Endodermal cell (in vitro differentiated cells): ENCODE data around the gene RPL36. TPM values are rescaled to one million over a fixed set of nuclear protein-coding genes. Genes with fewer than 3 reads are reported as not detected.
"Not testable (repeated sequence)": the region's sequence is repeated elsewhere in the genome, so short reads cannot be mapped to it uniquely, and the experiment has no call there.

Experiments
- DNase-seq: peaks from one replicate; pipeline ENCODE4 v3.0.0-alpha.2; 2017
- H3K27ac ChIP-seq: 2 replicates; pipeline ENCODE4 v1.5.1; 2013; ENCODE audit warnings: mild to moderate bottlenecking, low read depth, low read length, moderate library complexity
- H3K27me3 ChIP-seq: 2 replicates; pipeline ENCODE4 v1.6.1; 2013; ENCODE audit warnings: mild to moderate bottlenecking, low read length, moderate library complexity; ENCODE audit not compliant: insufficient read depth, control insufficient read depth, poor library complexity, severe bottlenecking
- H3K36me3 ChIP-seq: 2 replicates; pipeline ENCODE4 v1.7.0; 2013; ENCODE audit warnings: mild to moderate bottlenecking, low read length, moderate library complexity; ENCODE audit not compliant: control insufficient read depth, insufficient read depth
- H3K4me1 ChIP-seq: one replicate; pipeline ENCODE4 v1.7.0; 2013; ENCODE audit warnings: low read length; ENCODE audit not compliant: control insufficient read depth, insufficient read depth
- H3K4me3 ChIP-seq: 2 replicates; pipeline ENCODE4 v1.5.1; 2013; ENCODE audit warnings: mild to moderate bottlenecking, low read length, moderate library complexity
- H3K9ac ChIP-seq: 2 replicates; pipeline ENCODE4 v1.6.1; 2013; ENCODE audit warnings: mild to moderate bottlenecking, low read length, moderate library complexity; ENCODE audit not compliant: poor library complexity, severe bottlenecking; ENCODE audit errors: extremely low read depth
- H3K9me3 ChIP-seq: 2 replicates; pipeline ENCODE4 v1.6.1; 2013; ENCODE audit warnings: mild to moderate bottlenecking, low read length, moderate library complexity; ENCODE audit not compliant: control insufficient read depth
- H3K27ac Mint-ChIP-seq: 2 replicates; pipeline ENCODE4 v1.8.0; 2020; ENCODE audit warnings: mixed read lengths
- H3K27me3 Mint-ChIP-seq: 2 replicates; pipeline ENCODE4 v1.8.0; 2021; ENCODE audit warnings: mild to moderate bottlenecking, mixed read lengths; ENCODE audit not compliant: insufficient read depth
- H3K36me3 Mint-ChIP-seq: 2 replicates; pipeline ENCODE4 v1.8.0; 2020; ENCODE audit warnings: low read depth, mixed read lengths
- H3K4me1 Mint-ChIP-seq: 2 replicates; pipeline ENCODE4 v1.8.0; 2020; ENCODE audit warnings: mixed read lengths
- H3K4me3 Mint-ChIP-seq: 2 replicates; pipeline ENCODE4 v1.8.0; 2020; ENCODE audit warnings: mild to moderate bottlenecking, moderate library complexity, mixed read lengths
- H3K9me3 Mint-ChIP-seq: 2 replicates; pipeline ENCODE4 v1.8.0; 2020; ENCODE audit warnings: mild to moderate bottlenecking, mixed read lengths
- WGBS, 2 experiments: methylation state at CpG; one replicate each; pipeline versions ENCODE4 v1.1.5 to v1.1.7; 2013; ENCODE audit warnings: missing lambda C conversion rate in 2 of 2, mixed read lengths in 1 of 2; ENCODE audit not compliant: insufficient coverage in 1 of 2, insufficient read length in 1 of 2; 5-methylcytosine and 5-hydroxymethylcytosine counted together
- total RNA-seq, 2 donors: library from RNA; stranded (reverse); fragmentation: NEBNext Ultra II Directional in 1 of 2; extraction: Animal tissue kit (Norgen Biotek cat#: 25700) in 1 of 2; gene quantifications; 2 replicates in 1 of 2; 3 replicates in 1 of 2; pipeline ENCODE4 v1.2.1, GENCODE V29; 2021
- TF ChIP-seq, protein P1 (sequence below): fragments of 200-600 bp; sonication (generic); conservative IDR thresholded peaks from 2 replicates; pipeline ENCODE4 v1.5.0; 2021; ENCODE audit warnings: antibody characterized with exemption, mild to moderate bottlenecking

Gene RPL36
- total RNA-seq, 2 donors from 2014 or later, result 1,005 to 1,008 TPM

- Histone ChIP-seq H3K9me3 (no peaks in the 10 kb centered on the region), H3K36me3 (peaks cover 11% of the 10 kb centered on the region), H3K9ac (peak within 1 kb of the TSS; percentile 88), H3K27me3 (no peaks in the 10 kb centered on the region), H3K27ac (peak within 1 kb of the TSS; percentile 94), H3K4me1 (peaks cover 3% of the 10 kb centered on the region), H3K4me3 (peak within 1 kb of the TSS; percentile 94)
- H3K36me3 Mint-ChIP-seq, result peaks cover 12% of the 10 kb centered on the region
- peaks cover 10% of the 10 kb centered on the region for H3K4me1 Mint-ChIP-seq
- TF ChIP-seq, protein P1, sequence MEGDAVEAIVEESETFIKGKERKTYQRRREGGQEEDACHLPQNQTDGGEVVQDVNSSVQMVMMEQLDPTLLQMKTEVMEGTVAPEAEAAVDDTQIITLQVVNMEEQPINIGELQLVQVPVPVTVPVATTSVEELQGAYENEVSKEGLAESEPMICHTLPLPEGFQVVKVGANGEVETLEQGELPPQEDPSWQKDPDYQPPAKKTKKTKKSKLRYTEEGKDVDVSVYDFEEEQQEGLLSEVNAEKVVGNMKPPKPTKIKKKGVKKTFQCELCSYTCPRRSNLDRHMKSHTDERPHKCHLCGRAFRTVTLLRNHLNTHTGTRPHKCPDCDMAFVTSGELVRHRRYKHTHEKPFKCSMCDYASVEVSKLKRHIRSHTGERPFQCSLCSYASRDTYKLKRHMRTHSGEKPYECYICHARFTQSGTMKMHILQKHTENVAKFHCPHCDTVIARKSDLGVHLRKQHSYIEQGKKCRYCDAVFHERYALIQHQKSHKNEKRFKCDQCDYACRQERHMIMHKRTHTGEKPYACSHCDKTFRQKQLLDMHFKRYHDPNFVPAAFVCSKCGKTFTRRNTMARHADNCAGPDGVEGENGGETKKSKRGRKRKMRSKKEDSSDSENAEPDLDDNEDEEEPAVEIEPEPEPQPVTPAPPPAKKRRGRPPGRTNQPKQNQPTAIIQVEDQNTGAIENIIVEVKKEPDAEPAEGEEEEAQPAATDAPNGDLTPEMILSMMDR, result peak; percentile 81
- peak; percentile 99 for DNase-seq
- 0 to 1% methylated on average over 25 to 90 of the region's 90 CpGs for WGBS, 2 experiments
- no peaks in the 10 kb centered on the region for H3K9me3 Mint-ChIP-seq
- peak within 1 kb of the TSS; percentile 98 for H3K27ac Mint-ChIP-seq
- H3K27me3 Mint-ChIP-seq, result peaks cover 5% of the 10 kb centered on the region
- peak within 1 kb of the TSS; percentile 88 for H3K4me3 Mint-ChIP-seq
These were observed 30.1 kb downstream of the RPL36 start, which contains the start of the genes CATSPERD and LONP1 for GRCh38 chr19:5719961-5720790. CATSPERD (plus strand) TSS chr19:5720637; CDS start chr19:5720738, 101 bp downstream. LONP1 (minus strand) TSS chr19:5720146; CDS start chr19:5720132, 14 bp downstream.

- Histone ChIP-seq H3K9me3 (peaks cover 5% of the 10 kb centered on the region), H3K4me1 (no peaks in the 10 kb centered on the region), H3K9ac (no peak overlapping the region), H3K27me3 (no peaks in the 10 kb centered on the region), H3K27ac (no peak overlapping the region), H3K4me3 (no peak overlapping the region), H3K36me3 (no peaks in the 10 kb centered on the region)
- Mint-ChIP-seq H3K4me3 (no peak overlapping the region), H3K4me1 (no peaks in the 10 kb centered on the region), H3K36me3 (no peaks in the 10 kb centered on the region), H3K27ac (no peak overlapping the region), H3K27me3 (peaks cover 10% of the 10 kb centered on the region), H3K9me3 (peaks cover 3% of the 10 kb centered on the region)
- TF ChIP-seq, protein P1, result no peak
- WGBS, 2 experiments, result 80 to 87% methylated on average over 2 to 4 of the region's 4 CpGs
- DNase-seq, result no peak
These were observed 37.5 kb downstream of the RPL36 start for GRCh38 chr19:5727453-5728050.

DNA sequence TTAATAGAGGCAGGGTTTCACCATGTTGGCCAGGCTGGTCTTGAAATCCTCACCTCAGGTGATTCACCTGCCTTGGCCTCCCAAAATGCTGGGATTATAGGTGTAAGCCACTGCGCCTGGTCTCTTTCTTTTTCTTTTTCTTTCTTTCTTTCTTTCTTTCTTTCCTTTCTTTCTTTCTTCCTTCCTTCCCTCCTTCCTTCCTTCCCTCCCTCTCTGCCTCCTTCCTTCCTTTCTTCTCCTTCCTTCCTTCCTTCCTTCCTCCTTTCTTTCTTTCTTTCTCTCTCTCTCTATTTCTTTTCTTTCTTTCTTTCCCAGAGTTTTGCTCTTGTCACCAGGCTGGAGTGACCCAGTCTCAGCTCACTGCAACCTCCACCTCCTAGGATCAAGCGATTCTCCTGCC lies 43.1 kb downstream of the RPL36 start:
- not testable (repeated sequence) for H3K4me1 ChIP-seq, H3K4me3 Mint-ChIP-seq, H3K9me3 Mint-ChIP-seq, DNase-seq, H3K27me3 ChIP-seq, H3K4me3 ChIP-seq, H3K9ac ChIP-seq, H3K27ac Mint-ChIP-seq, H3K4me1 Mint-ChIP-seq, H3K36me3 Mint-ChIP-seq, H3K9me3 ChIP-seq, H3K27ac ChIP-seq, H3K36me3 ChIP-seq
- H3K27me3 Mint-ChIP-seq, result peaks cover 12% of the 10 kb centered on the region
- 67 to 77% methylated on average over 2 of the region's 2 CpGs for WGBS, 2 experiments
